Right cardiac atrium (tissue), 5 donors: ENCODE results near the gene NR2F2. TPM values are rescaled to one million over a fixed set of nuclear protein-coding genes. Genes with fewer than 3 reads are reported as not detected.
A peak's percentile ranks its signal among the peaks of the same experiment; 100 is the strongest.

Source experiments
- ATAC-seq, 2 donors: fragments of 200-7000 bp; cut with Tn5 transposase; one replicate each; pipeline versions ENCODE4 v1.8.0 to v1.9.1; 2020; ENCODE audit warnings: moderate library complexity in 2 of 2, mild to moderate bottlenecking in 1 of 2
- DNase-seq, 3 donors: peaks; one replicate each; pipeline ENCODE4 v3.0.0-alpha.2; 2020
- H3K27ac ChIP-seq: one replicate; pipeline ENCODE4 v1.5.1; 2013; ENCODE audit warnings: mild to moderate bottlenecking, low read length, control low read depth, moderate library complexity
- H3K27me3 ChIP-seq: one replicate; pipeline ENCODE4 v1.6.1; 2013; ENCODE audit not compliant: control insufficient read depth, insufficient read depth
- H3K4me1 ChIP-seq: one replicate; pipeline ENCODE4 v1.6.1; 2013; ENCODE audit warnings: low read length; ENCODE audit not compliant: control insufficient read depth, insufficient read depth
- H3K4me3 ChIP-seq: one replicate; pipeline ENCODE4 v1.5.1; 2013; ENCODE audit warnings: low read length, control low read depth
- H3K9me3 ChIP-seq: one replicate; pipeline ENCODE4 v1.6.1; 2013; ENCODE audit warnings: low read length; ENCODE audit not compliant: control insufficient read depth
- WGBS: extraction: QIAGEN DNeasy Blood & Tissue Kit; methylation state at CpG from one replicate; pipeline ENCODE4 v1.1.7; 2013; 5-methylcytosine and 5-hydroxymethylcytosine counted together
- intact Hi-C, 4 donors: fragments of 100-400 bp; cut with DNase I; formaldehyde crosslinking; loops; one replicate each; pipeline versions ENCODE4 v1.11.0 to v1.14.0; 2022 to 2023
- polyA plus RNA-seq: library from polyadenylated mRNA; stranded (reverse); fragments of 200-250 nt; gene quantifications from one replicate; pipeline ENCODE4 v1.2.3, GENCODE V29; 2013
- total RNA-seq, 4 donors: library from RNA; stranded (reverse); fragmentation: NEBNext Ultra II Directional; extraction: Animal tissue kit (Norgen Biotek cat#: 25700); gene quantifications; one replicate each; pipeline ENCODE4 v1.2.1, GENCODE V29; 2021
- donor health status: healthy with polysubstance abuse.
- donor health status: DM: no; HTN: yes; CAD: no.
- donor health status: DM: no; HTN: no; CAD: no.
- donor health status: DM: no; HTN: yes; CAD: no; lungs with severe emphysema.
- donor health status: DM: yes; HTN: yes; CAD: no.

NR2F2 gene
- total and polyA plus RNA-seq, 5 donors: 43.0 to 68.6 (median 52.8) TPM

GRCh38 chr15:96350934-96351724 lies 20.6 kb downstream of the NR2F2 start:
- DNase-seq: no peak
- Histone ChIP-seq H3K27me3 (no peaks in the 10 kb centered on the region), H3K4me3 (no peak overlapping the region), H3K4me1 (peaks cover 4% of the 10 kb centered on the region), H3K9me3 (no peaks in the 10 kb centered on the region), H3K27ac (peak overlapping the region; percentile 45)
- WGBS: 62% methylated on average over 19 of the region's 19 CpGs
- intact Hi-C loops: loop anchor here in 2 of 4 donors (10.0 kb wide), 2 partner anchors 234 to 884 kb away; no protein-coding TSS in a partner anchor
- no peak for ATAC-seq

GRCh38 chr15:96351761-96352603 lies 21.5 kb downstream of the NR2F2 start:
- Histone ChIP-seq H3K9me3 (no peaks in the 10 kb centered on the region), H3K27me3 (no peaks in the 10 kb centered on the region), H3K4me1 (peaks cover 4% of the 10 kb centered on the region), H3K4me3 (no peak overlapping the region), H3K27ac (peak overlapping the region; percentile 45)
- intact Hi-C loops: loop anchor here in 2 of 4 donors (10.0 kb wide), 2 partner anchors 233 to 883 kb away; no protein-coding TSS in a partner anchor
- ATAC-seq (peak; percentile 2 to 4), DNase-seq (peak in 2 of 3 donors; percentile 71 to 79)
- WGBS: 49% methylated on average over 56 of the region's 56 CpGs

GRCh38 chr15:96352604-96353405 lies 22.3 kb downstream of the NR2F2 start:
- DNase-seq (peak in 1 of 3 donors; percentile 52), ATAC-seq (peak in 1 of 2 donors; percentile 3)
- Histone ChIP-seq H3K27ac (peak overlapping the region; percentile 45), H3K9me3 (no peaks in the 10 kb centered on the region), H3K4me1 (peaks cover 4% of the 10 kb centered on the region), H3K4me3 (no peak overlapping the region), H3K27me3 (no peaks in the 10 kb centered on the region)
- WGBS: 67% methylated on average over 12 of the region's 12 CpGs
- intact Hi-C loops: loop anchor here in 2 of 4 donors (10.0 kb wide), 2 partner anchors 232 to 882 kb away; no protein-coding TSS in a partner anchor

GRCh38 chr15:96353416-96353929 lies 23.0 kb downstream of the NR2F2 start:
- no peak for ATAC-seq
- peaks cover 4% of the 10 kb centered on the region for H3K4me1 ChIP-seq
- intact Hi-C loops: loop anchor here in 2 of 4 donors (10.0 kb wide), 2 partner anchors 231 to 881 kb away; no protein-coding TSS in a partner anchor
- H3K4me3 ChIP-seq: peak overlapping the region; percentile 57
- no peak for DNase-seq
- H3K9me3 ChIP-seq: no peaks in the 10 kb centered on the region
- 50% methylated on average over 25 of the region's 25 CpGs for WGBS
- H3K27me3 ChIP-seq: no peaks in the 10 kb centered on the region
- peak overlapping the region; percentile 49 for H3K27ac ChIP-seq

- Histone ChIP-seq H3K27ac (peak overlapping the region; percentile 78), H3K27me3 (no peaks in the 10 kb centered on the region)
- intact Hi-C loops: loop anchor here in 2 of 4 donors (10.0 kb wide), 2 partner anchors 231 to 881 kb away; no protein-coding TSS in a partner anchor
Measured at GRCh38 chr15:96353930-96354730, 23.6 kb downstream of the NR2F2 start.

GRCh38 chr15:96354731-96355567 lies 24.4 kb downstream of the NR2F2 start:
- Histone ChIP-seq H3K4me1 (peaks cover 4% of the 10 kb centered on the region), H3K27ac (peak overlapping the region; percentile 78), H3K9me3 (no peaks in the 10 kb centered on the region), H3K27me3 (no peaks in the 10 kb centered on the region), H3K4me3 (peak overlapping the region; percentile 57)
- WGBS: 11% methylated on average over 15 of the region's 15 CpGs
- ATAC-seq: peak; percentile 47 to 62
- intact Hi-C loops: loop anchor here in 3 of 4 donors (5.0 to 10.0 kb wide), 3 partner anchors 222 to 880 kb away; no protein-coding TSS in a partner anchor
- peak in 1 of 3 donors; percentile 53 for DNase-seq

More at GRCh38 chr15:96353930-96354730, 23.6 kb downstream of the NR2F2 start:
- Histone ChIP-seq H3K4me1 (peaks cover 4% of the 10 kb centered on the region), H3K4me3 (peak overlapping the region; percentile 57), H3K9me3 (no peaks in the 10 kb centered on the region)
- ATAC-seq (peak; percentile 72 to 74), DNase-seq (peak; percentile 75 to 90 (median 88))
- WGBS: 6% methylated on average over 67 of the region's 67 CpGs

- ATAC-seq (no peak), DNase-seq (peak in 2 of 3 donors; percentile 37 to 46)
- H3K4me1 ChIP-seq: peaks cover 4% of the 10 kb centered on the region
- intact Hi-C loops: loop anchor here in 3 of 4 donors (5.0 to 10.0 kb wide), 3 partner anchors 222 to 879 kb away; no protein-coding TSS in a partner anchor
- H3K27me3 ChIP-seq: no peaks in the 10 kb centered on the region
- no peaks in the 10 kb centered on the region for H3K9me3 ChIP-seq
- H3K27ac ChIP-seq: peak overlapping the region; percentile 30
- H3K4me3 ChIP-seq: no peak overlapping the region
- 70% methylated on average over 7 of the region's 7 CpGs for whole genome bisulfite sequencing
Measured at GRCh38 chr15:96355568-96356187, 25.2 kb downstream of the NR2F2 start.

GRCh38 chr15:96356494-96357455 lies 26.3 kb downstream of the NR2F2 start:
- peaks cover 4% of the 10 kb centered on the region for H3K4me1 ChIP-seq
- under 1% methylated on average over 67 of the region's 67 CpGs for WGBS
- H3K27ac ChIP-seq: peak overlapping the region; percentile 46
- intact Hi-C loops: loop anchor here in 3 of 4 donors (5.0 to 10.0 kb wide), 3 partner anchors 221 to 878 kb away; no protein-coding TSS in a partner anchor
- no peaks in the 10 kb centered on the region for H3K9me3 ChIP-seq
- peak; percentile 83 to 94 (median 93) for DNase-seq
- H3K27me3 ChIP-seq: no peaks in the 10 kb centered on the region
- H3K4me3 ChIP-seq: peak overlapping the region; percentile 58
- peak; percentile 63 to 66 for ATAC-seq
